Neural progenitor cell (in vitro differentiated cells): Measurements from ENCODE around the gene BRD3OS. TPM values are rescaled to one million over a fixed set of nuclear protein-coding genes. Genes with fewer than 3 reads are reported as not detected.

Source experiments
- DNase-seq: peaks from one replicate; pipeline ENCODE4 v3.0.0-alpha.2; 2016; ENCODE audit warnings: low spot score
- H2AFZ ChIP-seq: fragments of 200-600 bp; sonication (generic); replicated peaks from 2 replicates; pipeline ENCODE4 v1.6.1; 2016; ENCODE audit warnings: antibody characterized with exemption
- H3F3A ChIP-seq: fragments of 200-600 bp; sonication (generic); 2 replicates; pipeline ENCODE4 v1.6.1; 2016; ENCODE audit warnings: antibody characterized with exemption, low read depth
- H3K27ac ChIP-seq: fragments of 200-600 bp; sonication (generic); 2 replicates; pipeline ENCODE4 v1.5.1; 2016; ENCODE audit warnings: mild to moderate bottlenecking
- H3K27me3 ChIP-seq: fragments of 200-600 bp; sonication (generic); 2 replicates; pipeline ENCODE4 v1.6.1; 2016; ENCODE audit warnings: mild to moderate bottlenecking, moderate library complexity
- H3K36me3 ChIP-seq: fragments of 200-600 bp; sonication (generic); 2 replicates; pipeline ENCODE4 v1.5.1; 2016
- H3K4me1 ChIP-seq: fragments of 200-600 bp; sonication (generic); 2 replicates; pipeline ENCODE4 v1.6.1; 2016; ENCODE audit warnings: mixed run types
- H3K4me2 ChIP-seq: fragments of 200-600 bp; sonication (generic); 2 replicates; pipeline ENCODE4 v1.6.1; 2016
- H3K4me3 ChIP-seq: fragments of 200-600 bp; sonication (generic); 2 replicates; pipeline ENCODE4 v1.5.1; 2016
- H3K79me2 ChIP-seq: fragments of 200-600 bp; sonication (generic); 2 replicates; pipeline ENCODE4 v1.6.1; 2016; ENCODE audit warnings: low read depth
- H3K9ac ChIP-seq: fragments of 200-600 bp; sonication (generic); 2 replicates; pipeline ENCODE4 v1.6.1; 2016
- H3K9me3 ChIP-seq: fragments of 200-600 bp; sonication (generic); 2 replicates; pipeline ENCODE4 v1.5.1; 2016; ENCODE audit warnings: low read depth
- H4K20me1 ChIP-seq: fragments of 200-600 bp; sonication (generic); 2 replicates; pipeline ENCODE4 v1.6.1; 2016; ENCODE audit warnings: low read depth
- H3K27ac Mint-ChIP-seq: 3 replicates; pipeline ENCODE4 v1.8.0; 2021; ENCODE audit warnings: mixed read lengths
- H3K27me3 Mint-ChIP-seq: 2 replicates; pipeline ENCODE4 v1.8.0; 2022; ENCODE audit warnings: low read depth, mild to moderate bottlenecking, inconsistent platforms, moderate library complexity, mixed read lengths; ENCODE audit not compliant: insufficient read depth
- H3K36me3 Mint-ChIP-seq: 3 replicates; pipeline ENCODE4 v1.8.0; 2021; ENCODE audit warnings: mixed read lengths
- H3K4me1 Mint-ChIP-seq: 3 replicates; pipeline ENCODE4 v1.8.0; 2021; ENCODE audit warnings: mixed read lengths
- H3K4me3 Mint-ChIP-seq: 3 replicates; pipeline ENCODE4 v1.8.0; 2021; ENCODE audit warnings: mild to moderate bottlenecking, moderate library complexity, mixed read lengths
- H3K9me3 Mint-ChIP-seq: 3 replicates; pipeline ENCODE4 v1.8.0; 2020; ENCODE audit warnings: mixed read lengths
- EZH2 ChIP-seq: fragments of 200-600 bp; sonication (generic); IDR thresholded peaks from 2 replicates; pipeline ENCODE4 v1.6.1; 2017; ENCODE audit warnings: antibody characterized with exemption, mild to moderate bottlenecking, moderate library complexity
- EZH2phosphoT487 ChIP-seq: fragments of 200-600 bp; sonication (generic); IDR thresholded peaks from 2 replicates; pipeline ENCODE4 v1.6.1; 2017; ENCODE audit warnings: antibody characterized with exemption
- total RNA-seq: library from RNA; depleted of rRNA; stranded (reverse); fragments of >200 nt; gene quantifications from 2 replicates; pipeline ENCODE4 v1.2.3, GENCODE V29; 2015; ENCODE audit warnings: low replicate concordance
- TF ChIP-seq, protein P1 (sequence below): fragments of 200-600 bp; sonication (generic); IDR thresholded peaks from 2 replicates; pipeline ENCODE4 v1.5.1; 2017; ENCODE audit warnings: antibody characterized with exemption, mild to moderate bottlenecking

The BRD3OS gene
- total RNA-seq, 1 donor from 2014 or later = 19.0 TPM

DNA sequence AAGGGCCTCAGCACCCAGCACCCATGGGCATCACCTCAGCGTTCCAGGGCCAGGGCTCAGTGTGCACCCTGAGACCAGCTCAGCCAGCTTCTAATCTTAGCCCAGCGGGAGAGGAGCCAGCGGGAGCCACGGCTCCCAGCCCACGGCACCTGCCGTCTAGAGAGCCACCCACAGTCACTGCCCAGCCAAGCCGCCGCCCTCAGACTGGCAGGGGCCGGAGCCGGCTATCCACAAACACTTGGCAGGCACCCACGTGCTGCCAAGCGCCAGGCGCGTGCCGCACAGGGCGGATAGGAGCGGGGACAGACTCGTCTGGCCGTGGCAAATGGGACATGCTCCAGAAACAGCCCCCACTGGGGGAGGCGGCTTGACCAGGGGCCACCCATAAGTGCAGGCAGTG lies 24.0 kb downstream of the BRD3OS start:
- H3K36me3 ChIP-seq = no peaks in the 10 kb centered on the region
- H3K4me3 Mint-ChIP-seq = no peak overlapping the region

DNA sequence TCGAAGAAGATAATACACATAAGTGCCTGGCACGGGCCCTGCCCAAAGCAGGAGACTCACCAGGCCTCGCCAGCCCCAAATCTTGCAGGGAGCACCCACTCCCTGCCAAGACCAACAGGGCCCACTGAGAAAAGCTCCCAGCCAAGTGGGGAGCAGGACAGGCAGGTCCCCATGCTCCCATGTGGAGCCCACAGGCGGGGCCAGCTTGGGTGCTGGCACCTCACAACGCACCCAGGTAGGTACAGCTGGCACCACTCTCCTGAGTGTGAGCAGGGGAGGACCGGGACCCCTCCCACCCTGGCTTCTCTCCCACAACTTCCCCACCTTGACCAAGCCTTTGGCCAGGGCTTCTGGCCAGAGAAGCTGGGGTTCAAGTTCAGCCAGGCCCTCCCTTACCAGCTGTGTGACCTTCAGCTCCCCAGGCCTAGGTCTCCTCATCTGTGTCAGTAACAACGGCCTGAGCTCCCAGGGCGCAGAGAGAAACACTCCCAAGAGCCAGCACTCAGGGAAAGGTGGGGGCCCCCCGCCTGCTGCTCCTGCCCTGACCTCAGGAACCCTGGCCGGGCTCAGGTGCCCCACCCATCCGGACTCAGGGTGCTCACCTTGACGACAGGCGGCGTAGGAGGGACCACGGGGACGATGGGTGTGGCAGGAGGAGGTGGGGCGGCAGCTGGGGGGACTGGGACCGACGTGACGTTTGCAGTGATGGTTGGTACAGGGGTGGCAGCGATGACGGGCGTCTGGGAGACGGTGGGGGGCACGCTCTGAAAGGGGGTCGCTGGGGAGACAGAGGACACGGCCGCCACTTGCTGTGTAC lies 24.7 kb downstream of the BRD3OS start:
- H3K36me3 ChIP-seq = no peaks in the 10 kb centered on the region
- no peaks in the 10 kb centered on the region for H3K4me1 Mint-ChIP-seq

More for the DNA sequence above, 24.0 kb downstream of the BRD3OS start:
- peaks cover 16% of the 10 kb centered on the region for H3K79me2 ChIP-seq
- H4K20me1 ChIP-seq = peaks cover 83% of the 10 kb centered on the region
- no peak overlapping the region for H3K27ac ChIP-seq
- no peak overlapping the region for H3K9ac ChIP-seq
- peaks cover 12% of the 10 kb centered on the region for H3K36me3 Mint-ChIP-seq
- DNase-seq = no peak
- TF ChIP-seq EZH2phosphoT487 = no peak
- no peak for TF ChIP-seq EZH2
- TF ChIP-seq, protein P1, sequence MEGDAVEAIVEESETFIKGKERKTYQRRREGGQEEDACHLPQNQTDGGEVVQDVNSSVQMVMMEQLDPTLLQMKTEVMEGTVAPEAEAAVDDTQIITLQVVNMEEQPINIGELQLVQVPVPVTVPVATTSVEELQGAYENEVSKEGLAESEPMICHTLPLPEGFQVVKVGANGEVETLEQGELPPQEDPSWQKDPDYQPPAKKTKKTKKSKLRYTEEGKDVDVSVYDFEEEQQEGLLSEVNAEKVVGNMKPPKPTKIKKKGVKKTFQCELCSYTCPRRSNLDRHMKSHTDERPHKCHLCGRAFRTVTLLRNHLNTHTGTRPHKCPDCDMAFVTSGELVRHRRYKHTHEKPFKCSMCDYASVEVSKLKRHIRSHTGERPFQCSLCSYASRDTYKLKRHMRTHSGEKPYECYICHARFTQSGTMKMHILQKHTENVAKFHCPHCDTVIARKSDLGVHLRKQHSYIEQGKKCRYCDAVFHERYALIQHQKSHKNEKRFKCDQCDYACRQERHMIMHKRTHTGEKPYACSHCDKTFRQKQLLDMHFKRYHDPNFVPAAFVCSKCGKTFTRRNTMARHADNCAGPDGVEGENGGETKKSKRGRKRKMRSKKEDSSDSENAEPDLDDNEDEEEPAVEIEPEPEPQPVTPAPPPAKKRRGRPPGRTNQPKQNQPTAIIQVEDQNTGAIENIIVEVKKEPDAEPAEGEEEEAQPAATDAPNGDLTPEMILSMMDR = no peak
- H3K4me1 Mint-ChIP-seq = no peaks in the 10 kb centered on the region
- no peak overlapping the region for H3K4me2 ChIP-seq
- peaks cover 2% of the 10 kb centered on the region for H3K27me3 Mint-ChIP-seq
- no peak overlapping the region for H2AFZ ChIP-seq
- no peaks in the 10 kb centered on the region for H3K9me3 Mint-ChIP-seq
- H3K4me3 ChIP-seq = no peak overlapping the region
- no peaks in the 10 kb centered on the region for H3K27me3 ChIP-seq
- no peak overlapping the region for H3K27ac Mint-ChIP-seq
- no peaks in the 10 kb centered on the region for H3K9me3 ChIP-seq
- H3F3A ChIP-seq = no peaks in the 10 kb centered on the region
- no peaks in the 10 kb centered on the region for H3K4me1 ChIP-seq

DNA sequence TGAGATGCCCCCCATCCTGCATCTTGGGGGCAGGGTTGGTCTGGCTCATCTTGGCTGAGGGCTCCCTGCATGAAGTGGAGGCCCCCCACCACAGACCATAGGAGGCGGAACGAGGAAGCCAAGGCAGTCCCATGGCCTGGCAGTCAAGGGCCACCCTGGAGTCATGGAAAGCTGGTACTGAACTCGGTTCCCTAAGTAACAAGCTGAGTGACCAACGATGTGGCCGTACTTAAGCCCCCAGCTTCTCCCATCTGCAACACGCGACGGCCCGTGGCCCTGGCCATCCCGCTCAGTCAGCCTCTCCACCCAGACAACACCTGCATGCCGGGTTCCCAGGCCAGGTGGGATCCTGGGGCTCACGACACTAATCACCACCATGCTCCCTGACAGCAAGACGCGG lies 25.4 kb downstream of the BRD3OS start:
- H3K36me3 Mint-ChIP-seq = peaks cover 8% of the 10 kb centered on the region
- Histone ChIP-seq H3F3A (no peaks in the 10 kb centered on the region), H3K4me2 (no peak overlapping the region), H3K27ac (no peak overlapping the region), H3K79me2 (peaks cover 31% of the 10 kb centered on the region), H4K20me1 (peaks cover 88% of the 10 kb centered on the region), H3K4me1 (no peaks in the 10 kb centered on the region), H2AFZ (no peak overlapping the region), H3K36me3 (no peaks in the 10 kb centered on the region), H3K9me3 (no peaks in the 10 kb centered on the region), H3K9ac (no peak overlapping the region), H3K4me3 (no peak overlapping the region), H3K27me3 (no peaks in the 10 kb centered on the region)
- H3K4me3 Mint-ChIP-seq = no peak overlapping the region
- peaks cover 2% of the 10 kb centered on the region for H3K27me3 Mint-ChIP-seq
- no peak overlapping the region for H3K27ac Mint-ChIP-seq
- no peaks in the 10 kb centered on the region for H3K4me1 Mint-ChIP-seq
- TF ChIP-seq EZH2phosphoT487 (no peak), EZH2 (no peak)
- TF ChIP-seq, protein P1 = no peak
- no peaks in the 10 kb centered on the region for H3K9me3 Mint-ChIP-seq
- DNase-seq = no peak

More for the DNA sequence above, 24.7 kb downstream of the BRD3OS start:
- Histone ChIP-seq H3K79me2 (peaks cover 23% of the 10 kb centered on the region), H3K4me2 (no peak overlapping the region), H3K4me3 (no peak overlapping the region), H3K27me3 (no peaks in the 10 kb centered on the region), H3K9ac (no peak overlapping the region), H3K27ac (no peak overlapping the region), H2AFZ (no peak overlapping the region), H3K4me1 (no peaks in the 10 kb centered on the region), H3F3A (no peaks in the 10 kb centered on the region), H4K20me1 (peaks cover 88% of the 10 kb centered on the region), H3K9me3 (no peaks in the 10 kb centered on the region)
- H3K36me3 Mint-ChIP-seq = peaks cover 8% of the 10 kb centered on the region
- H3K9me3 Mint-ChIP-seq = no peaks in the 10 kb centered on the region
- H3K4me3 Mint-ChIP-seq = no peak overlapping the region
- TF ChIP-seq, protein P1 = no peak
- no peak for TF ChIP-seq EZH2phosphoT487
- TF ChIP-seq EZH2 = no peak
- H3K27me3 Mint-ChIP-seq = peaks cover 2% of the 10 kb centered on the region
- no peak for DNase-seq
- no peak overlapping the region for H3K27ac Mint-ChIP-seq
